ENCODE results near the gene RAB30.

RAB30 gene

GRCh38 chr11:83039566-83039965, 32.1 kb downstream of the RAB30 start:
- DNase-seq (ENCODE audit: low read depth) = peak; percentile 12

GRCh38 chr11:83037877-83038276, 33.8 kb downstream of the RAB30 start:
- no peak for DNase-seq (ENCODE audit: low read depth)

- DNase-seq (ENCODE audit: low read depth) = no peak
Measured at GRCh38 chr11:83036701-83037100, 35.0 kb downstream of the RAB30 start.

GRCh38 chr11:83035070-83035854, 36.4 kb downstream of the RAB30 start:
- no peak for DNase-seq (ENCODE audit: low read depth)

- no peak for DNase-seq (ENCODE audit: low read depth)
Measured at GRCh38 chr11:83034673-83035014, 37.1 kb downstream of the RAB30 start.

- no peak for DNase-seq (ENCODE audit: low read depth)
Measured at GRCh38 chr11:83033972-83034672, 37.6 kb downstream of the RAB30 start.

GRCh38 chr11:83033371-83033770, 38.3 kb downstream of the RAB30 start:
- no peak for DNase-seq (ENCODE audit: low read depth)

- no peak for DNase-seq (ENCODE audit: low read depth)
Measured at GRCh38 chr11:83031127-83031526, 40.6 kb downstream of the RAB30 start.

- no peak for DNase-seq (ENCODE audit: low read depth)
Measured at GRCh38 chr11:83027794-83028193, 43.9 kb downstream of the RAB30 start.

- DNase-seq (ENCODE audit: low read depth) = no peak
Measured at GRCh38 chr11:83027289-83027688, 44.4 kb downstream of the RAB30 start.

GRCh38 chr11:83026229-83026628, 45.5 kb downstream of the RAB30 start:
- DNase-seq (ENCODE audit: low read depth) = no peak

GRCh38 chr11:83025267-83025704, 46.4 kb downstream of the RAB30 start:
- peak; percentile 33 for DNase-seq (ENCODE audit: low read depth)

GRCh38 chr11:83024270-83024854, 47.3 kb downstream of the RAB30 start:
- no peak for DNase-seq (ENCODE audit: low read depth)

GRCh38 chr11:83023410-83023809, 48.3 kb downstream of the RAB30 start:
- no peak for DNase-seq (ENCODE audit: low read depth)

GRCh38 chr11:83021780-83022125, 49.9 kb downstream of the RAB30 start:
- DNase-seq (ENCODE audit: low read depth) = no peak

GRCh38 chr11:83020942-83021779, 50.5 kb downstream of the RAB30 start:
- no peak for DNase-seq (ENCODE audit: low read depth)

- no peak for DNase-seq (ENCODE audit: low read depth)
Measured at GRCh38 chr11:83019888-83020579, 51.7 kb downstream of the RAB30 start.

- DNase-seq (ENCODE audit: low read depth) = no peak
Measured at GRCh38 chr11:83014951-83015350, 56.7 kb downstream of the RAB30 start.

GRCh38 chr11:83012168-83013067, 59.3 kb downstream of the RAB30 start:
- DNase-seq (ENCODE audit: low read depth) = no peak

- DNase-seq (ENCODE audit: low read depth) = no peak
Measured at GRCh38 chr11:83011333-83012167, 60.1 kb downstream of the RAB30 start.
